GM19372 (cell line): ENCODE data around the gene DNAI1.
"Not testable (repeated sequence)": the region's sequence is repeated elsewhere in the genome, so short reads cannot be mapped to it uniquely, and the experiment has no call there.

ENCODE experiments used
- ATAC-seq: cut with Tn5 transposase; IDR thresholded peaks from one replicate; pipeline ENCODE4 v1.9.1; 2021; ENCODE audit warnings: mild to moderate bottlenecking, low read depth, moderate library complexity; ENCODE audit not compliant: unreplicated experiment

Gene DNAI1

DNA sequence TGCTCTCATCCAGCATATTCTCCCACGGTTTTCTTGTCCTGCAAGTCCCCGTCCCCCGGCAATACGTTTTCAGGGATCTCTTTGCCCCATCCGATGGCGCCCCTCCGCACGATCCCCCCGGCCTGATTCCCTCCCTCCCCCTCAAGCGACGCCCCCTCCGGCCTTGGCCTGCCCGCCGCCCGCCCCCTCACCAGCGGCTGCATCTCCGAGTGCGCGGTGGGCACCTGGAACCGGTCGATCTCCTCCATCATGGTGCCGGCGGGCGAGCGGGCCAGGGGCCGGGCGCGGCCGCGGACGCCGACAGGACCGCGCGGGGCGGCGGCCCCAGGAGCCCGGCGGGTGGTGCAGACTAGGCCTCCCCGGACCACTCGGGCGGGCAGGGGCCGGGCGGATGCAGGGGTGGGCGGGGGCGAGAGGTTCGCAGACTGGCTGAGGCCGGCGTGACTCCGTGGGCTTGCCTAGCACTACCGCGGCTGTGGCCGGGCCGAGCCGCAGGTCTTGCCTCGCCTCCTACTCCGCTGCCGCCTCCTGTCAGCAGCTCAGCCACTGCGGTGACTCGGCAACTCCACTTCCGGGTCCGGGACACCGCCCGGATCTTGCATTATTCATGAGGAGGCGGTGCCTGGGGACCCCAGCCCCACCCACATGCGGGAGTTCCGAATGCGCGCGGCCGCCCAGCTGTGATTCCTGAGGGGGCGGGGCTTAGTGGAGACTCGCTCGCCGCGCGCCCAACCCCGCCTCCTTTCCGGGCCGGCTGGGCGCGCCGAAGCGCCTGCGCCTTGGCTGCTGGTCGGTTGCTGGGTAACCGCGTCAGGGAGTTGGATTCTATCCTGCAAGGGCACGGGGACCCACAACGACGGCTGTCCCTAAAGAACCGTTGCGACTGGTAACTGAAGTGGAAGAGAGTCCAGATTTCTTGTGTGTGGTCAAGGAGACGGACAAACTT lies at the start of gene DNAI1, which contains the start of gene FAM219A:
Gene DNAI1 (plus strand): TSS at position 793 of the 946 bp plus-strand sequence. CDS start 201 bp downstream, outside the sequence.
Gene FAM219A (minus strand): TSS at position 558 of the 946 bp plus-strand sequence. CDS start 307 bp downstream, at position 251.
- ATAC-seq: peak; percentile 92

DNA sequence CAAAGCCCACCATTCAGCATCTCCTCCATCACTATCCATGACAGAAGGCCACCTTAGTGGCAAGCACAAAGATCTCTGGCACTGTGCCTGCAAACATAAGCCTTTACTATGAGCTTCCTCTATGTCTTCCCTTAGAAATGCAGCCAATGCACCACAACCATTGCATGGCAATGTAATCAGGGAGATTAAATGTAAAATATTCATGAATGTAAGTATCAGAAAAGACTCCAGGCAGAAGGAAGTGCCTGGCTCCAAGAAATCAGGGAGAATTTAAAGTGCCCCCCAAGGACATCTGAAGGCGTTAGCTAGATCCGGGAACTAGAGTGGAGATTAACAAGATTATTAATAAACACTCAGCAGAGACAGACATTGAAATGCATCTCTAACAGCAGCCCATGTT lies 49.5 kb upstream of the DNAI1 start:
- ATAC-seq: no peak

GRCh38 chr9:34412336-34412735 lies 46.3 kb upstream of the DNAI1 start:
- no peak for ATAC-seq

DNA sequence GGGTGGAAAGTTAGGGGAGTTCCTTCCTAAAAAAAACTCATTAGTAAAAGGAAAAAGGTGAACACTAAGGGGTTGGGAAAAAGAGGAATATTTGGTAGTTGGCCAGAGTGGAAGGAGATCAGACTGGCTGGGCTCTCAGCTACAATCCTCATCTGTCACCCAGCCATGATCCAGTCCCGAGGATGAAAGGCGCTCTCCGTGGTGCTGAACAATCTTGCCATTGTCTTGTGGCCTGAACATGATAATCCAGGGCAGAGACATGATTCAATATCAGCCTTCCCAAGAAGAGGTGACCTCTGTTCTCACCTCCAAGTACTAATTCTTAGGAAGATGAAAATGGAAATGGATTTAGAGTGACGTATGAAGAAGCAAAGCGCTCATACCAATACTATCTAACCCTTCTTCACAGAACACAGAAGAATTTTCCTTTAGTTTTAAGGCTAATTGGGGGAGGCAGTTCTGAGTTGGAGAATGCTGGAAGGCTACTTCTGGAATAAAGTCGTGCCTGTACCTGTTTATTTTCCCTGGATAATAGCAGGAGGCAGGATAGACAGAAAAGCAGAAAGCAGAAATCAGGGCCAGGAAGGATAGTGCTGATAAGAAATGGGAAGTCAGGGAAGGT lies 45.3 kb upstream of the DNAI1 start:
- ATAC-seq: no peak

- ATAC-seq: no peak
Observed at GRCh38 chr9:34417734-34418133, 40.9 kb upstream of the DNAI1 start.

- ATAC-seq: no peak
Observed at GRCh38 chr9:34419716-34420504, 38.7 kb upstream of the DNAI1 start.

DNA sequence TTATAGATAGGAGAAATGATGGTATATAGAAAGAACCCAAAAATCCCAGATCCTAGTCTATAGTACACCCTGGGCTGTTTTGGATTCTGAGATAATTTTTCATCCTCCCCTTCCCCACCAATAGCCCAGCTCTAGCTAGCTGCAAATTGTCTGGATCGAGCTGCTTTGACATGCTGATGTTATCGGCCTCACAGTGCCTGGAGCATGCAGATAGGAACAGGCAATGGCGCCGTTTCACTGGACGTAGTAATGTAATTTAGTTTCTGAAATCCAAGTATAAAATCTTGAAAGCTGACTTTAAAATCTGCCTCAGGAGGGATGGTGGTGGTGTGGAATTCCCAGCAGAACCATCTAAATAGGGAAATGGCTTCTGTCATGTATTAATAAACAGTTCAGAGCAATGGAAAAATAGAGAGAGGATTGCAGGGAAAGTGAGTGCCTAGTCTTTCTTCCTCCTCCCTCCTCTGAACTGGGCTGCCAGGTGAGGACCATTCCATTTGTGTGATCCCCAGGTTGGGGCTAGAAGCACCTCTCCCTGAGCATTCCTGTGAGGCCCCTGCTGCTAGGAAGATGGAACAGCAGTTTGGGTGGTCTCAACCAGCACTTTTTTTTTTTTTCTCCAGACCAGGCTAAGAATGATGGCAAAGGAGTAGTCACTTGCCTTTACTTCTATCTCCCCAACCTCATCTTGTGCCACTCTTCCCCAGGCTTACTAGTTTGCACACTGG lies 32.1 kb upstream of the DNAI1 start:
- ATAC-seq: no peak

DNA sequence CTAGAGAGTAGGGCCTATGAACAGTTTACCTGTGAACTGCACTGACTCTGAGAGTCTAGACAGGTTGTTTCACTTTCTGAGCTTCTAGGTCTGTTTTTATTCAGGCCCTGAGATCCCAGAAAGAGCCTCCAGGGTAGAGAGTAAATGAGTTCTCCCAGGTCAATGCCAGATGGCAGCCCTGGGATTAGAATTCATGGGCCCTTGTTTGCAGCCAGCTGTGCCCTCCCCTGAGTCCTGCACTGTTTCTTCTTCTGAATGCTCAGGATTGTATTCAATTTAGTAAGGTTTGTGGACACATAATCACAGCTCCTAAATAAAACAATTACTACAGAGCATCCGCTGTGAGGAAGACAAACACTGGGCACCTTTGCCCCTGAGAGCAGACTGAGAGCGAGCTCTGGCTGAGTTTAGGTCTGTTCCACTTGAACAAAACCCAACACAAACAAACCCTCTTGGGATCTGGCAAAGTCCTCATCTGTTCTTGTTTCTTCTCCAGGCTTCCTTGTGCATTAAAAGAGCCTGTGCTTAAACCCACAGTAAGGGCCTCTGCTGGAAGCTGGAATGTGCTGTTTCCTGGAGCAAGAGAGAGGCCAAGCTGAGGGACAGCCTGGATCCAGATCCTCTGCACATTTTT lies 30.2 kb upstream of the DNAI1 start:
- ATAC-seq: no peak

GRCh38 chr9:34430843-34431437 lies 27.7 kb upstream of the DNAI1 start:
- no peak for ATAC-seq

DNA sequence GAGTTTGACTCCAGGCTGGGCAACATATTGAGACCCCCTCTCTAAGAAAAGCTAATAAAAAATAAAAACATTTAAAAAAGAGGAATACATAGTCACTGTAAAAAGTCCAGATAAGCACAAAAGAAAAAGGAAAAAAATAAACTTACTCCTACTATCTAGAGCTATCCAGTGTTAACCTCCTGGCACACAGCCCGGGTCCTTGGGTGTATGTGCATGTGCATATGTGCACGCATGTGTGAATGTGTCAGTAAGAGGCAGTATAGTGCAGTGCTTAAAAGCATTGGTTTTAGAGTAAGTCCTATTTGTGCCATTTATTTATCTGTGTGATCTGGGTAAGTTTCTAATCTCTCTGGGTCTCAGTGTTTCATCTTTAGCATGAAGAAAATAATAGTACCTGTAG lies 26.9 kb upstream of the DNAI1 start:
- ATAC-seq: no peak

- ATAC-seq: no peak
Observed at GRCh38 chr9:34437006-34437925, 21.3 kb upstream of the DNAI1 start.

DNA sequence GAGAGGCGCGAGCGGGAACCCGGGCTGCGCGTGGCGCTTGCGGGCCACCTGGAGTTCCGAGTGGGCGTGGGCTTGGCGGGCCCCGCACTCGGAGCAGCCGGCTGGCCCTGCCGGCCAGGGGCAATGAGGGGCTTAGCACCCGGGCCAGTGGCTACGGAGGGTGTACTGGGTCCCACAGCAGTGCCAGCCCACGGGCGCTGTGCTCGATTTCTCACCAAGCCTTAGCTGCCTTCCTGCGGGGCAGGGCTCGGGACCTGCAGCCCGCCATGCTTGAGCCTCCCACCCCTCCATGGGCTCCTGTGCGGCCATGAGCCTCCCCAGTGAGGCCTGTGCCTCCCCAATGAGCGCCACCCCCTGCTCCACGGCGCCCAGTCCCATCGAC lies 20.7 kb upstream of the DNAI1 start:
- not testable (repeated sequence) for ATAC-seq

- not testable (repeated sequence) for ATAC-seq
Observed at GRCh38 chr9:34438465-34438864, 20.1 kb upstream of the DNAI1 start.

- no peak for ATAC-seq
Observed at GRCh38 chr9:34440017-34440416, 18.6 kb upstream of the DNAI1 start.

GRCh38 chr9:34442770-34443169 lies 15.8 kb upstream of the DNAI1 start:
- no peak for ATAC-seq

GRCh38 chr9:34443533-34443932 lies 15.1 kb upstream of the DNAI1 start:
- no peak for ATAC-seq

GRCh38 chr9:34443976-34444375 lies 14.6 kb upstream of the DNAI1 start:
- no peak for ATAC-seq

DNA sequence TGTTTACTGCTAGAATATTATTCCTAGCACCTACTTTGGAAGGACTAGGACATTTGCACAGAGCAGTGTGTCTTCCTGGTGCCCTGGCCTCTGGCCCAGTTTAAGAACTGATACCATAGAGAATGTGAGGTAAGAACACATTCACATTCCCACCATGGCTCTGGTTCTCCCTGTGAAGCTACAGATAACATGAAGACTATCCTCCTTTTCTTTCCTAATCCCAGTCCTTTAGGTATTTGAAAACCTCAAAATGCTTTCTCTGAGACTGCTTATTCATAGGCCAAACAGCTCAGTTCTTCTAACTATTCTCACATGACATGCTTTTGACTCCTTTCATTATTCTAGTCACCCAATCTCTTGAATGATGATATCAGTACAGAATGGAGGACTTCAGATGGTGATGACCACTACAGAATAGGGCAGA lies 12.1 kb upstream of the DNAI1 start:
- ATAC-seq: no peak
